IPS DF 6.9 (cell line): ENCODE data around the gene ZNF486.
"Not testable (repeated sequence)": the region's sequence is repeated elsewhere in the genome, so short reads cannot be mapped to it uniquely, and the experiment has no call there.

Experiments
- DNase-seq: peaks from one replicate; pipeline ENCODE4 v3.0.0-alpha.2; 2013; ENCODE audit warnings: low read depth, low spot score
- H3K27ac ChIP-seq: one replicate; pipeline ENCODE4 v1.5.1; 2013; ENCODE audit warnings: low read length, control low read depth
- H3K27me3 ChIP-seq: 2 replicates; pipeline ENCODE4 v1.6.1; 2013; ENCODE audit warnings: mild to moderate bottlenecking, low read length; ENCODE audit not compliant: control insufficient read depth, insufficient read depth
- H3K36me3 ChIP-seq: 2 replicates; pipeline ENCODE4 v1.6.1; 2013; ENCODE audit warnings: low read length; ENCODE audit not compliant: control insufficient read depth, insufficient read depth
- H3K4me1 ChIP-seq: 2 replicates; pipeline ENCODE4 v1.6.1; 2013; ENCODE audit warnings: low read length; ENCODE audit not compliant: control insufficient read depth, insufficient read depth
- H3K4me3 ChIP-seq: 2 replicates; pipeline ENCODE4 v1.5.1; 2013; ENCODE audit warnings: mild to moderate bottlenecking, low read length
- H3K9me3 ChIP-seq: 2 replicates; pipeline ENCODE4 v1.6.1; 2013; ENCODE audit warnings: low read length, inconsistent platforms; ENCODE audit not compliant: control insufficient read depth, insufficient read depth
- WGBS: extraction: QIAGEN DNeasy Blood & Tissue Kit; methylation state at CpG from one replicate; pipeline ENCODE4 v1.1.7; 2013; ENCODE audit warnings: mixed read lengths, missing lambda C conversion rate; ENCODE audit not compliant: insufficient read length, insufficient coverage; 5-methylcytosine and 5-hydroxymethylcytosine counted together

The ZNF486 gene

DNA sequence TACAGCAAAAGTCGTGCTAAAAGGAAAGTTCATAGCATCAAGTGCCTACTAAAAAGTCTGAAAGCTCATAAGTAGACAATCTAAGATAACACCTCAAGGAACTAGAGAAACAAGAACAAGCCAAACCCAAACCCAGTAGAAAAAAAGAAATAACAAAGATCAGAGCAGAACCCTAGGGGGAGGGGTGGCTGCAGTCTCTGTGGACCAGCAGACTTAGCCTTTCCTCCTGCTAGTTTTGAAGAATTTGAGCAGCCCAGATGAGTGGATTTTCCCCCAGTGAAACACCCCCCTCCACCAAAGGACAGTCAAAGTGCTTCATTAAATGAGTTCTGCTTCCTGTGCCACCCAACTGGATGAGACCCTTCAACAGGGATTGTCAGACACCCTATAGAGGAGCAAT lies 2.6 kb upstream of the ZNF486 start:
- H3K4me3 ChIP-seq: no peak overlapping the region
- H3K9me3 ChIP-seq: no peaks in the 10 kb centered on the region

DNA sequence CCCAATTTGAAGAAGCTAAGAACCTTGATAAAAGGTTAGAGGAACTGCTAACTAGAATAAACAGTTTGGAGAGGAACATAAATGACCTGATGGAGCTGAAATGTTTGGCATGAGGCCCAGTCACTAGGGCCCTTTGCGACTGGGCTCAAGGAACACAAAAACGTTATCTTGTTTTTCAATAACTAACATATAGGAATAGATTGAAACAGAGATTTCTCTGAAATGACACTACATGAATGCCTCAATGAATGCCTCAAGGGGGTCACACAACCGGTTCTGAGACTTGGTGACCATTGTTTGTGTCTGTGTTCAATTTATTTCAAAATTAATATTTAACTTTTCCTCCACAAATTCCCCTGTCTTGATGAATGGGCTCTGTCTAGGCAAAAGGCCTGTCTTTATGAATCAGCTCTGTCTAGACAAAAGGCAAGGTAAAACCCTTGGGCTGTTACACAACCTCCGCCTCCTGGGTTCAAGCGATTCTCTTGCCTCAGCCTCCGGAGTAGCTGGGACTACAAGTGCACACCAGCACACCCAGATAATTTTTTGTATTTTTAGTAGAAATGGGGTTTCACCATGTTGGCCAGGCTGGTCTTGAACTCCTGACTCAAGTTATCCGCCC lies 932 bp upstream of the ZNF486 start:
- no peak for DNase-seq
- WGBS: no CpG with 5 or more reads among the region's 7 CpGs

More for the DNA sequence above, 2.6 kb upstream of the ZNF486 start:
- WGBS: no CpG with 5 or more reads among the region's 1 CpG
- DNase-seq: no peak
- H3K27ac ChIP-seq: no peak overlapping the region
- no peaks in the 10 kb centered on the region for H3K27me3 ChIP-seq
- no peaks in the 10 kb centered on the region for H3K4me1 ChIP-seq
- H3K36me3 ChIP-seq: no peaks in the 10 kb centered on the region

DNA sequence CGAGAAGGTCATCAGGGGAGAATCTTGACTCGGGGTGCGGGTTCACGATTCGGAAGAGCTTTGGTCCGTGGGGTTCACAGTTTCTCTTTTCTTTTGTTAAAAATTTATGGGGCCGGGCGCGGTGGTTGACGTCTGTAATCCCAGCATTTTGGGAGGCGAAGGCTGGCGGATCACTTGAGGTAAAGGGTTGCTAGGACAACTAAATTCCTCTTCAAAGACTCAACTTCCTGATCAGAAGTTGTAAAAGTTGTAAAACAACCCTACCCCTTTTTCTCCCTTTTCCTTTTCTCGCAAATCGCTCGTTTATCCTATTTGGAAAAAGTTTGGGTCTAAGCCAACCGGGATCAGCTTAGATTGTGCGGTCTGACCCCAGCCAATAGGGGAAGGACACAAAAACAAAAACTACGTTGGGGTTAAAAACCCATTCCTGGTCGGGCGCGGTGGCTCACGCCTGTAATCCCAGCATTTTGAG lies 673 bp downstream of the ZNF486 start:
- Histone ChIP-seq H3K4me1 (no peaks in the 10 kb centered on the region; the same call in 1 of the 2 replicates), H3K27me3 (no peaks in the 10 kb centered on the region), H3K27ac (no peak overlapping the region), H3K9me3 (no peaks in the 10 kb centered on the region), H3K4me3 (peak overlapping the region; percentile 67), H3K36me3 (peaks cover 2% of the 10 kb centered on the region; the same call in 1 of the 2 replicates)
- no CpG with 5 or more reads among the region's 22 CpGs for WGBS
- no peak for DNase-seq

More for the DNA sequence above, 932 bp upstream of the ZNF486 start:
- Histone ChIP-seq H3K4me1 (no peaks in the 10 kb centered on the region; the same call in 1 of the 2 replicates), H3K27me3 (no peaks in the 10 kb centered on the region), H3K9me3 (no peaks in the 10 kb centered on the region), H3K27ac (no peak overlapping the region), H3K36me3 (no peaks in the 10 kb centered on the region), H3K4me3 (no peak overlapping the region)

DNA sequence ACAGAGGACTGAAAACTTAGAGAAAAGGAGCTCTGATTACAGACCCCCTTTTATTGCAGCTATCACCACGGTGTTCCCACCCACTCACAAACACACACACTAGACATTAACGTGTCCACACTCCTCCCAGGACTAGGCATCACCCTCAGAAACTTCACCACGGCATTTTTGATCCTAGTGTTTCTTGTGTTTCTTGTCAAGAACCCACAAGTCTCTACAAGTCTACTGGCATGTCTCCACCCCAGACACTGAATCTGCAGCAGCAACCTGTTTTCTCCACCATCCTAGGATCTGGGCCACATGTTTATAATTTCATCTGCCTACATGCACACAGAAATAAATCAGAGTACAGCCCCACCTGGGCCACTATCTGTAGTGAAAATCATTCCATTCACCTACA lies 4.3 kb downstream of the ZNF486 start:
- no peak overlapping the region for H3K27ac ChIP-seq
- no peaks in the 10 kb centered on the region for H3K9me3 ChIP-seq
- WGBS: no CpG with 5 or more reads among the region's 3 CpGs
- peaks cover 2% of the 10 kb centered on the region; the same call in 1 of the 2 replicates for H3K36me3 ChIP-seq
- H3K4me1 ChIP-seq: no peaks in the 10 kb centered on the region; the same call in 1 of the 2 replicates
- no peak overlapping the region for H3K4me3 ChIP-seq
- no peak for DNase-seq
- no peaks in the 10 kb centered on the region for H3K27me3 ChIP-seq

DNA sequence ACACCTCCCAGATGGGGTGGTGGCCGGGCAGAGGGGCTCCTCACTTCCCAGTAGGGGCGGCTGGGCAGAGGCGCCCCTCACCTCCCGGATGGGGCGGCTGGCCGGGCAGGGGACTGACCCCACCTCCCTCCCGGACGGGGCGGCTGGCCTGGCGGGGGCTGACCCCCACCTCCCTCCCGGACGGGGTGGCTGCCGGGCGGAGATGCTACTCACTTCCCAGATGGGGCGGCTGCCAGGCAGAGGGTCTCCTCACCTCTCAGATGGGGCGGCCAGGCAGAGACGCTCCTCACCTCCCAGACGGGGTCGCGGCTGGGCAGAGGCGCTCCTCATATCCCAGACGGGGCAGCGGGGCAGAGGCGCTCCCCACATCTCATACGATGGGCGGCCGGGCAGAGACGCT lies 8.8 kb downstream of the ZNF486 start:
- not testable (repeated sequence) for H3K9me3 ChIP-seq, H3K4me1 ChIP-seq, H3K27me3 ChIP-seq, DNase-seq, H3K27ac ChIP-seq, H3K36me3 ChIP-seq, H3K4me3 ChIP-seq
- no CpG with 5 or more reads among the region's 28 CpGs for WGBS

DNA sequence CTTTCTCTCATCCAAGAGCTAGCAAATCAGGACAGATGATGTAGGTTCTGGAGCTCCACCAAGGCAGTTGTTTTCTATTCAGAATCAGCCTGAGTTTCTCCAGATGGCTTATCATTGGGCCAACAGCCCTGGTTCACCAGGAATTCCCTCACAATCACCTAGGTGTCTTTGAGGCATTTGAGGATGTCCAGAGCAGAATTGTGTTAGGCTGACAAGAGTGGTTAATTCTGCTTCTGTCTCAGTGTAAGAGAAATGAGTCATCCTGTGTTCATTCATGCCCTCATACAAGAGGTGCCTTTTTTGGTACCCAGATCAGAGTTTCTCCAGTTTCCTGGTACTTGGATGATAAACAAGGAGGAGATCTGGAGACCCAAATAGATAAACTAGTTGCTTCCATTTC lies 12.9 kb downstream of the ZNF486 start:
- not testable (repeated sequence) for DNase-seq, H3K4me3 ChIP-seq, H3K9me3 ChIP-seq, H3K4me1 ChIP-seq, H3K27ac ChIP-seq, H3K36me3 ChIP-seq, H3K27me3 ChIP-seq

DNA sequence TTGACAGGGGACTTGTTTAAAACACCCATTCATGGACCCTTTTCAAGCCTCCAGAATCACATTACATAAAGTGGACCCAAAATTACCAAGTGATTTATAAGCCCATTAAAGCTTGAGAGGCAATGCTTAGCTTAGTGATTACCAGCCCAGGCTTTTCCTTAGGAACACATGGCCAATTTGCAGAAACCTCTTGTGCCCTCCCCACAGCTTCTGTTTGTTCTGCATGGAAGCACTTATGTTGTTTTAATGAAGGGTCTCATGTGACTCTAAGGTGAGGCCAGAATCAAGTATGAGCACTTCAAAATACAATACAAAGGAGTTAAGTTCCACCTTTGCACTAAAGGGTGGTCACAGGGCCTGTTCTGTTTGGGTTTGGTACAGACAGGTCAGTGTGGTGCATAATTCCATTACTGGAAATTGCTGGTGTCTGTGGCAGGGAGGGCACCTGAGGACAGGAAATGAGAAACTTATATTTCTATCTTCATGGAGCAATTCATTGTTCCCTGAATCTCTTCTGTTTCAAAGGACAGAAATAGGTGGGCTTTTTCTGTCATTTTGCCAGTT lies 15.3 kb downstream of the ZNF486 start:
- Histone ChIP-seq H3K4me1 (no peaks in the 10 kb centered on the region), H3K27me3 (no peaks in the 10 kb centered on the region), H3K9me3 (no peaks in the 10 kb centered on the region), H3K27ac (no peak overlapping the region), H3K4me3 (no peak overlapping the region), H3K36me3 (no peaks in the 10 kb centered on the region)
- DNase-seq: no peak

DNA sequence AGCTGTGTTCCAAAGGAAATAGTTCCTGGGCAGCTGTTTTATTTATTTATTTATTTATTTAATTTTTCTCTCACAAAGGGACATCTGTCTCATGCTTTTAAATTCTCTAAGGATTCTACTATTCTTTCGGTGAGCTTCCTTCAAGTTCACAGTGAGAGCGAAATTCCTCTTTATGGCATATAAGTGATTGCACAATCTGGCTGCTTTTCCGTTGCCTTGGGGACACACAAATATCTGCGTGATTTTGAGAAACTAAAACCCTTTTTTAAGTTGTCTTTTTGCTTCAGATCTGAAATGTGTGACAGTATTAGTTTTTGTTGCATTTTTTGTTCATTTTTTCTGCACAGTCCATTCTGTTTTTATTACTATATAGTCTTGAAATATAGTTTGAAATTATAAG lies 19.2 kb downstream of the ZNF486 start:
- Histone ChIP-seq H3K27me3 (no peaks in the 10 kb centered on the region), H3K4me3 (no peak overlapping the region), H3K36me3 (peaks cover 3% of the 10 kb centered on the region; the same call in 1 of the 2 replicates), H3K27ac (no peak overlapping the region), H3K9me3 (no peaks in the 10 kb centered on the region), H3K4me1 (no peaks in the 10 kb centered on the region)
- no CpG with 5 or more reads among the region's 4 CpGs for WGBS
- no peak for DNase-seq

DNA sequence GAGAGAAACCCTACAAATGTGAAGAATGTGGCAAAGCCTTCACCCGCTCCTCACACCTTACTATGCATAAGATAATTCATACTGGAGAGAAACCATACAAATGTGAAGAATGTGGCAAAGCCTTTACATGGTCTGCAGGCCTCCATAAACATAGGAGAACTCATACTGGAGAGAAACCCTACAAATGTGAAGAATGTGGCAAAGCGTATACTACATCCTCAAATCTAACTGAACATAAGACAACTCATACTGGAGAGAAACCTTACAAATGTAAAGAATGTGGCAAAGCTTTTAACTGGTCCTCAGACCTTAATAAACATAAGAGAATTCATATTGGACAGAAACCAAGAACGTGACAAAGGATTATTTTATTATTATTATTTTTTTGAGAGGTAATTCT lies 30.7 kb downstream of the ZNF486 start:
- no peak for DNase-seq
- Histone ChIP-seq H3K27me3 (no peaks in the 10 kb centered on the region), H3K4me1 (no peaks in the 10 kb centered on the region), H3K9me3 (no peaks in the 10 kb centered on the region), H3K4me3 (no peak overlapping the region), H3K36me3 (peaks cover 2% of the 10 kb centered on the region; the same call in 1 of the 2 replicates), H3K27ac (no peak overlapping the region)
- WGBS: no CpG with 5 or more reads among the region's 3 CpGs

DNA sequence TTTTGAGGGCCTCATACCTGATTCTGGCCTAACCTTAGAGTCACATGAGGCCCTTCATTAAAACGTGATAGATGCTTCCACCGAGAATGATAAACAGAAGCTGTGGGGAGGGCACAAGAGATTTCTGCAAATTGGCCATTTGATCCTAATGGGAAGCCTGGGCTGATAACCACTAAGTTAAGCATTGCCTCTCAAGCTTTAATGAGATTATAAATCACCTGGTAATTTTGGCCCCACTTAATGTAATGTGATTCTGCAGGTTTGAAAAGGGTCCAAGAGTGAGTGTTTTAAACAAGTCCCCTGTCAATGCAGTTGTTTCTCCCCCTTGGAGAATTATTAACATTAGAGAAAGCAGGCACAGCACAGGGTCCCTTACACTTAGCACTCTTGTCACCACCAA lies 42.0 kb downstream of the ZNF486 start:
- peaks cover 2% of the 10 kb centered on the region; the same call in 1 of the 2 replicates for H3K36me3 ChIP-seq
- no peaks in the 10 kb centered on the region for H3K9me3 ChIP-seq
- H3K4me3 ChIP-seq: no peak overlapping the region
- WGBS: no CpG with 5 or more reads among the region's 2 CpGs
- H3K27ac ChIP-seq: no peak overlapping the region
- no peaks in the 10 kb centered on the region for H3K27me3 ChIP-seq
- no peak for DNase-seq
- no peaks in the 10 kb centered on the region for H3K4me1 ChIP-seq

DNA sequence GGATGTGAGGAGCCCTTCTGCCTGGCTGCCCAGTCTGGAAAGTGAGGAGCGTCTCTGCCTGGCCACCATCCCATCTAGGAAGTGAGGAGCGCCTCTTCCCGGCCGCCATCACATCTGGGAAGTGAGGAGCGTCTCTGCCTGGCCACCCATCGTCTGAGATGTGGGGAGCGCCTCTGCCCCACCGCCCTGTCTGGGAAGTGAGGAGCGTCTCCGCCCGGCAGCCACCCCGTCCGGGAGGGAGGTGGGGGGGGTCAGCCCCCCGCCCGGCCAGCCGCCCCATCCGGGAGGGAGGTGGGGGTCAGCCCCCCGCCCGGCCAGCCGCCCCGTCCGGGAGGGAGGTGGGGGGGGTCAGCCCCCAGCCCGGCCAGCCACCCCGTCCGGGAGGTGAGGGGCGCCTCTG lies 47.4 kb downstream of the ZNF486 start:
- DNase-seq, H3K27ac ChIP-seq, H3K9me3 ChIP-seq, H3K4me1 ChIP-seq, H3K36me3 ChIP-seq, H3K4me3 ChIP-seq, H3K27me3 ChIP-seq: not testable (repeated sequence)
- no CpG with 5 or more reads among the region's 26 CpGs for WGBS
